HepG2 (cell line): ENCODE results near the gene ZNF653. TPM values are rescaled to one million over a fixed set of nuclear protein-coding genes. Genes with fewer than 3 reads are reported as not detected.
A peak's percentile ranks its signal among the peaks of the same experiment; 100 is the strongest.

ENCODE experiments used
- ATAC-seq: fragments of 200-7000 bp; cut with Tn5 transposase; 3 replicates; pipeline ENCODE4 v1.9.1; 2020; ENCODE audit warnings: mild to moderate bottlenecking, moderate library complexity
- BruUV-seq: library from RNA; stranded (reverse); fragments of 400-500 nt; replicated peaks from 2 replicates; lab custom pipeline; 2021; lab: Mats Ljungman, UMichigan
- CTCF ChIA-PET: fragments of 300-600 bp; formaldehyde crosslinking; extraction: SDS; loops from one replicate; lab custom pipeline; 2021; ENCODE audit warnings: low total read pairs, inconsistent platforms, low intra/inter-chr PET ratio; lab: Yijun Ruan, JAX
- POLR2A ChIA-PET: fragments of 350-600 bp; sonication (Branson Sonifier 250); formaldehyde crosslinking; loops from one replicate; lab custom pipeline; 2020; ENCODE audit warnings: antibody characterized with exemption, inconsistent platforms; lab: Yijun Ruan, JAX
- DNase-seq: peaks from one replicate; pipeline ENCODE4 v3.0.0-alpha.2; 2015; ENCODE audit warnings: low spot score
- FAIRE-seq: peaks from 3 replicates; lab custom pipeline; 2011; peaks lifted over from hg19 to GRCh38; lab: Jason Lieb, UNC
- H2AFZ ChIP-seq: one replicate; pipeline ENCODE4 v1.6.1; 2011; ENCODE audit warnings: low read length, inconsistent platforms
- H3K27ac ChIP-seq: fragments of 300-600 bp; 3 replicates; pipeline ENCODE4 v1.8.0; 2011; ENCODE audit warnings: mixed run types, mild to moderate bottlenecking, mixed read lengths, low read length, inconsistent platforms; ENCODE audit not compliant: insufficient read depth; ENCODE audit errors: extremely low read length
- H3K27me3 ChIP-seq, 2 experiments: fragments of 200-600 bp in 1 of 2; 2 replicates in 1 of 2; 3 replicates in 1 of 2; pipeline versions ENCODE4 v1.6.0 to v1.8.0; 2011; ENCODE audit warnings: low read length in 2 of 2, mild to moderate bottlenecking in 2 of 2, moderate library complexity in 2 of 2, inconsistent platforms in 1 of 2; ENCODE audit not compliant: insufficient read depth in 2 of 2, control insufficient read depth in 1 of 2
- H3K36me3 ChIP-seq, 2 experiments: fragments of 200-600 bp in 1 of 2; replicated peaks in 1 of 2; 2 replicates in 1 of 2; 3 replicates in 1 of 2; pipeline versions ENCODE4 v1.5.1 to v1.8.0; 2011; ENCODE audit warnings: low read length in 2 of 2, inconsistent platforms in 1 of 2; ENCODE audit not compliant: insufficient read depth in 2 of 2, control insufficient read depth in 1 of 2
- H3K4me1 ChIP-seq: 2 replicates; pipeline ENCODE4 v1.5.1; 2012; ENCODE audit warnings: low read length, inconsistent platforms; ENCODE audit not compliant: insufficient read depth
- H3K4me2 ChIP-seq: 2 replicates; pipeline ENCODE4 v1.6.0; 2011; ENCODE audit warnings: low read depth, low read length, inconsistent platforms
- H3K4me3 ChIP-seq, 3 experiments: fragments of 200-600 bp in 1 of 3; sonication (generic), shearing (Covaris generic) in 1 of 3; replicated peaks in 1 of 3; 2 replicates each; pipeline ENCODE4 v1.5.1; 2011 to 2016; ENCODE audit warnings: low read length in 3 of 3, inconsistent platforms in 2 of 3, low read depth in 2 of 3, mild to moderate bottlenecking in 2 of 3, control low read depth in 1 of 3, mixed read lengths in 1 of 3; ENCODE audit not compliant: insufficient read depth in 1 of 3
- H3K79me2 ChIP-seq: one replicate; pipeline ENCODE4 v1.6.1; 2011; ENCODE audit warnings: low read length, inconsistent platforms; ENCODE audit not compliant: insufficient read depth
- H3K9ac ChIP-seq: 2 replicates; pipeline ENCODE4 v1.6.0; 2011; ENCODE audit warnings: mild to moderate bottlenecking, low read depth, low read length, inconsistent platforms; ENCODE audit not compliant: insufficient read depth
- H3K9me3 ChIP-seq: 2 replicates; pipeline ENCODE4 v1.5.1; 2012; ENCODE audit warnings: mild to moderate bottlenecking, low read length
- H4K20me1 ChIP-seq: 2 replicates; pipeline ENCODE4 v1.6.0; 2011; ENCODE audit warnings: inconsistent platforms, mild to moderate bottlenecking, low read length, moderate library complexity; ENCODE audit not compliant: insufficient read depth
- ATF7 ChIP-seq, 2 experiments: fragments of 450-650 bp in 1 of 2; sonication (generic) in 1 of 2; formaldehyde crosslinking in 1 of 2; IDR thresholded peaks; 2 replicates each; pipeline versions ENCODE4 v1.4.0 to v1.6.1; 2016 to 2020; ENCODE audit warnings: antibody characterized with exemption in 1 of 2, mild to moderate bottlenecking in 1 of 2, missing genetic modification reagents in 1 of 2
- EEA1 ChIP-seq: sonication (generic); formaldehyde crosslinking; IDR thresholded peaks from 2 replicates; pipeline ENCODE4 v1.5.1; 2020; ENCODE audit warnings: mild to moderate bottlenecking, missing genetic modification reagents, borderline replicate concordance
- KDM6A ChIP-seq: IDR thresholded peaks from 2 replicates; pipeline ENCODE4 v1.6.1; 2016; ENCODE audit warnings: low read depth
- MEIS2 ChIP-seq: sonication (generic); formaldehyde crosslinking; IDR thresholded peaks from 2 replicates; pipeline ENCODE4 v1.9.0; 2021; ENCODE audit warnings: mild to moderate bottlenecking, missing genetic modification reagents
- MIER2 ChIP-seq: IDR thresholded peaks from 2 replicates; pipeline ENCODE4 v1.6.1; 2016; ENCODE audit warnings: missing biosample characterization, missing genetic modification reagents
- NCOA5 ChIP-seq: sonication (generic); formaldehyde crosslinking; IDR thresholded peaks from 2 replicates; pipeline ENCODE4 v1.4.0; 2020; ENCODE audit warnings: missing genetic modification reagents
- RARA ChIP-seq: IDR thresholded peaks from 2 replicates; pipeline ENCODE4 v1.6.1; 2016; ENCODE audit warnings: missing genetic modification reagents, missing compliant biosample characterization
- REST ChIP-seq, 2 experiments: IDR thresholded peaks; 2 replicates each; pipeline ENCODE4 v1.6.1; 2011 to 2012; ENCODE audit warnings: low read length in 2 of 2, borderline replicate concordance in 1 of 2, low read depth in 1 of 2, mild to moderate bottlenecking in 1 of 2, moderate library complexity in 1 of 2
- SALL1 ChIP-seq: sonication (generic); formaldehyde crosslinking; IDR thresholded peaks from 2 replicates; pipeline ENCODE4 v1.8.0; 2022; ENCODE audit warnings: mild to moderate bottlenecking, missing genetic modification reagents
- SAP130 ChIP-seq: IDR thresholded peaks from 2 replicates; pipeline ENCODE4 v1.6.1; 2016; ENCODE audit warnings: low read depth
- TOE1 ChIP-seq: sonication (generic); formaldehyde crosslinking; IDR thresholded peaks from 2 replicates; pipeline ENCODE4 v1.4.0; 2020; ENCODE audit warnings: mild to moderate bottlenecking, missing genetic modification reagents
- ZFP36 ChIP-seq: fragments of 150-350 bp; IDR thresholded peaks from 2 replicates; pipeline ENCODE4 v1.6.1; 2018; ENCODE audit warnings: borderline replicate concordance, low read length, low read depth; ENCODE audit not compliant: partially characterized antibody
- ZNF678 ChIP-seq: sonication (generic); formaldehyde crosslinking; IDR thresholded peaks from 2 replicates; pipeline ENCODE4 v1.4.0; 2020; ENCODE audit warnings: mild to moderate bottlenecking, missing genetic modification reagents
- ZNF766 ChIP-seq: sonication (generic); formaldehyde crosslinking; IDR thresholded peaks from 2 replicates; pipeline ENCODE4 v1.5.0; 2020; ENCODE audit warnings: missing genetic modification reagents, borderline replicate concordance
- ZNF770 ChIP-seq: sonication (generic); formaldehyde crosslinking; IDR thresholded peaks from 2 replicates; pipeline ENCODE4 v1.5.0; 2020; ENCODE audit warnings: mild to moderate bottlenecking, missing genetic modification reagents
- ZNF792 ChIP-seq: IDR thresholded peaks from 2 replicates; pipeline ENCODE4 v1.6.1; 2016
- WGBS: methylation state at CpG from one replicate; pipeline ENCODE4 v1.1.6; 2017; ENCODE audit warnings: low lambda C conversion rate; 5-methylcytosine and 5-hydroxymethylcytosine counted together
- in situ Hi-C: cut with HindIII; loops from 2 replicates; pipeline ENCODE4 v1.10.0; 2017; ENCODE audit warnings: low pct_unique_long_range_greater_than_20kb; ENCODE audit not compliant: extremely low pct_ligation_motif_present
- intact Hi-C: fragments of 100-400 bp; cut with micrococcal nuclease; formaldehyde crosslinking; loops from one replicate; pipeline ENCODE4 v1.10.0; 2022; ENCODE audit not compliant: unreplicated experiment
- polyA plus RNA-seq, 8 experiments: library from polyadenylated mRNA; depleted of rRNA in 3 of 8; stranded (reverse) in 7 of 8; unstranded in 1 of 8; fragments of >200 nt; fragmentation: Illumina TruSeq in 4 of 8; extraction: Trizol in 4 of 8; gene quantifications; 2 replicates each; pipeline versions ENCODE4 v1.2.1 to v1.2.3, GENCODE V29; 2011 to 2016; ENCODE audit warnings: low read depth in 4 of 8, missing spikeins in 1 of 8, mixed read lengths in 1 of 8; ENCODE audit not compliant: insufficient read depth in 1 of 8
- total RNA-seq, 5 experiments: library from RNA; depleted of rRNA; stranded (reverse); fragments of >200 nt; fragmentation: Illumina TruSeq; extraction: Trizol; gene quantifications; 2 replicates each; pipeline ENCODE4 v1.2.3, GENCODE V29; 2016; ENCODE audit warnings: low read depth in 1 of 5

Gene ZNF653
- total and polyA plus RNA-seq, 2 of the 13 experiments (the other 11 are each of a cell fraction or from before 2014, with no cell fraction given), result 4.7 to 7.1 TPM

GRCh38 chr19:11481534-11482383 is 23.9 kb downstream of the ZNF653 start:
- Histone ChIP-seq H3K27me3 (peaks cover 5 to 32% of the 10 kb centered on the region in 2 experiments; a peak in 4 of 5 replicates), H3K9ac (no peak overlapping the region), H2AFZ (no peak overlapping the region), H3K4me2 (peak overlapping the region; percentile 20), H3K27ac (no peak overlapping the region), H3K4me1 (peaks cover 17% of the 10 kb centered on the region), H3K36me3 (no peaks in the 10 kb centered on the region), H4K20me1 (peaks cover 10% of the 10 kb centered on the region; the same call in 1 of the 2 replicates), H3K9me3 (no peaks in the 10 kb centered on the region), H3K4me3 (no peak overlapping the region), H3K79me2 (no peaks in the 10 kb centered on the region)
- DNase-seq, result peak; percentile 52
- BruUV-seq, result no TSS peak
- in situ Hi-C loops (loop anchor here (5.0 kb wide), 1 partner anchor 99 kb away; the partner anchor contains the start of gene EPOR), intact Hi-C loops (loop anchor here (1.0 kb wide), 1 partner anchor 103 kb away; no protein-coding TSS in a partner anchor)
- WGBS, result 36% methylated on average over 5 of the region's 50 CpGs
- CTCF ChIA-PET, result interaction anchor here (1.1 to 1.6 kb wide), 4 partner anchors 28 to 188 kb away, joined by 3 to 10 read pairs (median 6); no protein-coding TSS in a partner anchor
- no peak for FAIRE-seq
- ATAC-seq, result peak; percentile 62
- POLR2A ChIA-PET, result interaction anchor here (0.6 to 1.6 kb wide), 4 partner anchors 9 to 188 kb away, joined by 3 to 7 read pairs (median 6); partner anchors contain the start of gene SWSAP1
- TF ChIP-seq EEA1 (CRISPR knock-in tag) (no peak), ZNF770 (CRISPR knock-in tag) (no peak), RARA (no peak), MEIS2 (no peak), SAP130 (CRISPR knock-in tag) (0 out of 2 replicates have a peak, but pooled peaks have one; percentile 17), ZNF678 (0 out of 2 replicates have a peak, but pooled peaks have one; percentile 31), SALL1 (peak; percentile 46; the same call in 1 of the 2 replicates), REST (IDR thresholded peaks at IDR 0.05; ENCODE audit: borderline replicate concordance in 1 of 2, low read depth in 1 of 2, low read length in 2 of 2) (peak; percentile 85 to 90), KDM6A (CRISPR knock-in tag) (no peak), TOE1 (CRISPR knock-in tag) (no peak), MIER2 (peak; percentile 87; the same call in 1 of the 2 replicates), NCOA5 (CRISPR knock-in tag) (no peak), ZNF766 (CRISPR knock-in tag) (no peak), ATF7 (IDR thresholded peaks at IDR 0.05) (no peak), ATF7 (CRISPR knock-in tag; IDR thresholded peaks at IDR 0.05) (0 out of 2 replicates have a peak, but pooled peaks have one; percentile 16), ZFP36 (no peak), ZNF792 (CRISPR knock-in tag) (no peak)
